HFF-Myc (cell line): ENCODE results near the gene ATP5ME.

Experiments used
- DNase-seq: peaks from one replicate; pipeline ENCODE4 v3.0.0-alpha.2; 2011; ENCODE audit warnings: low read depth; ENCODE audit errors: extremely low read depth
- H3K4me3 ChIP-seq: replicated peaks from 2 replicates; pipeline ENCODE4 v1.5.1; 2011; ENCODE audit warnings: low read depth, mild to moderate bottlenecking, control low read depth, low read length
- TF ChIP-seq, protein P1 (sequence below): IDR thresholded peaks from 2 replicates; pipeline ENCODE4 v1.5.1; 2012; ENCODE audit warnings: mild to moderate bottlenecking, low read depth, low read length, control low read depth; ENCODE audit errors: missing control alignments

ATP5ME gene

DNA sequence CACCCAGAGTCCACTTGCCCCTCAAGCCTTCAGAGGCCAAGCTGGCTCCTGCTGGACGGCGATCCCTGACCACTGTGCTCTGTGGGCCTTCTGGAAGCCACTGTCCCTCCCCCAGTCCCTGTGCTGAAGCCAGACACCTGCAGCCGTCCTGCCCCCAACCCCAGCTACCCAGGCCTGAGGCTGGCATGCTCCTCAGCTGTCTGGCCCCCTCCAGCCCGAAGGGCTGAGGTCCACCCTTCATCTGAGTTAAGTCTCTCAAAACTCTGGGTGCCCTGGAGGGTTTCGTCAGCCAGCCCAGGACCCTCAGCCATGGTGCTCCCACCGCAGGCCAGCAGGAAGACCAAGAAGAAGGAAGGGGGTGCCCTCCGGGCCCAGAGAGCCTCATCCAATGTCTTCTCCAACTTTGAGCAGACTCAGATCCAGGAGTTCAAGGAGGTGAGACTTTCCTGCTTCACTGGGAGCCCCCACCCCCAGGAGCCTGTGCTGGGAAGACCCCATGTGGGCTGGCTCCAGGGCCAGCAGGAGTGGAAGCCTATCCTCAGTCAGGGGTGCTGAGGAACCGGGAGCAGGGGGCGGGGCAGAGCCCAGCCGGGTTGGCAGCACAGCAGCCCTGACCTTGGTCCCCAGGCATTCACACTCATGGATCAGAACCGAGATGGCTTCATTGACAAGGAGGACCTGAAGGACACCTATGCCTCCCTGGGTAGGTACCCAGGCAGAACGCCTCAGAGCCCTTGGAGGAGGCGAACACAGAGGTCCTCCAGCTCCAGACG, 4.4 kb upstream of the ATP5ME start:
- TF ChIP-seq, protein P1, sequence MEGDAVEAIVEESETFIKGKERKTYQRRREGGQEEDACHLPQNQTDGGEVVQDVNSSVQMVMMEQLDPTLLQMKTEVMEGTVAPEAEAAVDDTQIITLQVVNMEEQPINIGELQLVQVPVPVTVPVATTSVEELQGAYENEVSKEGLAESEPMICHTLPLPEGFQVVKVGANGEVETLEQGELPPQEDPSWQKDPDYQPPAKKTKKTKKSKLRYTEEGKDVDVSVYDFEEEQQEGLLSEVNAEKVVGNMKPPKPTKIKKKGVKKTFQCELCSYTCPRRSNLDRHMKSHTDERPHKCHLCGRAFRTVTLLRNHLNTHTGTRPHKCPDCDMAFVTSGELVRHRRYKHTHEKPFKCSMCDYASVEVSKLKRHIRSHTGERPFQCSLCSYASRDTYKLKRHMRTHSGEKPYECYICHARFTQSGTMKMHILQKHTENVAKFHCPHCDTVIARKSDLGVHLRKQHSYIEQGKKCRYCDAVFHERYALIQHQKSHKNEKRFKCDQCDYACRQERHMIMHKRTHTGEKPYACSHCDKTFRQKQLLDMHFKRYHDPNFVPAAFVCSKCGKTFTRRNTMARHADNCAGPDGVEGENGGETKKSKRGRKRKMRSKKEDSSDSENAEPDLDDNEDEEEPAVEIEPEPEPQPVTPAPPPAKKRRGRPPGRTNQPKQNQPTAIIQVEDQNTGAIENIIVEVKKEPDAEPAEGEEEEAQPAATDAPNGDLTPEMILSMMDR: no peak
- H3K4me3 ChIP-seq: no peak overlapping the region
- no peak for DNase-seq

DNA sequence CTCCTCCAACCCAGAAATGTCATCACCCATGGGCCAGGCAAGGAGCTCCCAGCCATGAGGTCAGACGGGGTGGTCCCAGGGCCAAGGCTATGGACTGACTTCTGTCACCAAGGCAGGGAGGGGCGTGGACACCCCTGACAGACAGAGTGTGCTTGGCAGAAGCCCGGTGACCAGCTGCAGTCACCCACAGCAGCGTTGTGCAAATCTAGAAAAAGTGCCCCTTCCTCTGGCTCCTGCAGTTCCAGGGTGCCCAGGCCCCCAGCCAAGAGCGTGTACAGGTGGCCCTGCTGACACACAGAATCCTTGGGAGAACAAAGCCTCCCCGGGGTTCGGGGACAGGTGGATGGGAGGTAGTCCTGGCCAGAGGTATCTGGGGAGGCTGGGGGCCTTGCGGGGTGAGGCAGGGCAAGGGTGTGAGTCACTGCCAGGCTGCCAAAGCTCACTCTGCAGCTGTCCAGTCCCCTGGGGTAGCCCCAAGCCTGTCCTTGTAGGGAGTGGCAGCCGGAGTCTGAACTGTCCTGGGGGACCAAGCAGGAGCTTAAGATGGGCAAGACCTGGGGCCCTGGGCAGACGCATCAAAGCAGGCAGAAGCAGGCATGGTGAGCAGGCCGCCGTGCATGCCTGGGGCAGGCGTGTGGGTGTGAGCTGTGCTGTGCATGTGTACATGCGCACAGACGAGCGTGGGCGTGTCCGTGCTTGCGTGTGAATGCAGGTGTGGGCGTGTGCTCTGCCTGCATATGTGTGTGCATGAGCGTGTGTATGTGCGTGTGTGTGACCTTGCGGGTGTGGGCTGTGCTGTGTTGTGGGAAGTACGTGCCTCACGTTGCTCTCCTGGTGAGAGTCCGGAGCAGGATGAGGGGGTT, 3.6 kb upstream of the ATP5ME start:
- no peak overlapping the region for H3K4me3 ChIP-seq
- DNase-seq: no peak
- TF ChIP-seq, protein P1: no peak

DNA sequence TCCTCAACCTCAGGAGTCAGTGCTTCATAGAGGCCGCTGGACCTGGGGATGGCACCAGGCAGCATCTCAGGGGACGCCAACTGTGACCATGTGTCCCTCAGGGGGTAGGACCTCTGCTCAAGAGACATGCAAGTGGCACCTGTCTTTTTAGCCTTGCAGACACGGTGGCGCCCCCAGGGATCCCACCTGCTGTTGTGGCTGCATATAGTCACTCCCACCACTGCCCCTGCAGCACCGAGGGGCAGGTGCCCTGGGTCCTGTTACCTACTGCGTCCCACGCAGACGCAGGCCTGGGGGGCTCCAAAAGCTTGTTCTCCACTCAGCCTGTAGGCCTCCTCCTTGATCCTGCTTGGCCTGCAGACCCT, 2.8 kb upstream of the ATP5ME start:
- H3K4me3 ChIP-seq: no peak overlapping the region
- DNase-seq: no peak
- TF ChIP-seq, protein P1: no peak

DNA sequence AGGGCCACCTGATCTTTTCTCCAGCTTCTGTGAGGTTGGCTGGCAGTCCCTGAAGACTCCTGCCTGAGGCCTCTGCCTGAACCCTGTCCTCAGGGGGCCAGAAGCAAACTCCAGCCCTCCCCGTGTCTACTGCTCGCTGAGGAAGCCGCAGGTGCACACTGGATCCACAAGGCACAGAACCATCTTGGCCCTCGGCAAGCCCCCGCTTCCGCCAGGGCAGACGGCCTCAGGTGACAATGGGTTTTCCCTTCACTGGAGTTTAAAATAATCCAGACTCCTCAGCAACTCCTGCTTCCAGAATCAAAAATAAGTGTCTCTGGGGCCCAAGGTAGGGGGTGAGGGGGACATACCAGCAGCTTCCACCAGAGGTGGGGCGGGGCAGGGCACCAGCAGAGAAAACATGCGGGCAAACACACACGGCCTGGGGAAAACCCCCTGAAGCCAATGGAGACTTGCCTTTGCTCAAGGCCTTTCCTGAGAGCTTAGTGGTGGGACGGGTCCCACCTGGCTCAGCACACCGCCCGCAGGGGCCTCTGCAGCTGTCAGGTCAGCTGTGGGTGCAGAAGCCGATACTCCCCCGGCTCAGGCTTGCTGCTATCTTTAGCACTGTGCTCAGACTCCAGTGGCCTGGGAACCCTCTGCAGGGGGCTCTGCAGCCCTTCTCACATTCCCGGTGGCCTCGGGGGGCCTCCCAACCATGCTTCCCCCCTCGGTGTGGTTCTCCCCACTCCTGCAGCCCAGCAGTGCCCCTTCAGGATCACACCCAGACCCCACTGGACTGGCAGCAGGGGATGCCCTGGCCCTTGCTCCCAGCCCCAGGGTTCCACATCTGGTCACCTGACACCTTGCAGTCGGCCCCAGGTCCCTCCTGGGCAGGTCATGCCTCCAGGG, 2.1 kb upstream of the ATP5ME start:
- TF ChIP-seq, protein P1: no peak
- no peak overlapping the region for H3K4me3 ChIP-seq
- no peak for DNase-seq

DNA sequence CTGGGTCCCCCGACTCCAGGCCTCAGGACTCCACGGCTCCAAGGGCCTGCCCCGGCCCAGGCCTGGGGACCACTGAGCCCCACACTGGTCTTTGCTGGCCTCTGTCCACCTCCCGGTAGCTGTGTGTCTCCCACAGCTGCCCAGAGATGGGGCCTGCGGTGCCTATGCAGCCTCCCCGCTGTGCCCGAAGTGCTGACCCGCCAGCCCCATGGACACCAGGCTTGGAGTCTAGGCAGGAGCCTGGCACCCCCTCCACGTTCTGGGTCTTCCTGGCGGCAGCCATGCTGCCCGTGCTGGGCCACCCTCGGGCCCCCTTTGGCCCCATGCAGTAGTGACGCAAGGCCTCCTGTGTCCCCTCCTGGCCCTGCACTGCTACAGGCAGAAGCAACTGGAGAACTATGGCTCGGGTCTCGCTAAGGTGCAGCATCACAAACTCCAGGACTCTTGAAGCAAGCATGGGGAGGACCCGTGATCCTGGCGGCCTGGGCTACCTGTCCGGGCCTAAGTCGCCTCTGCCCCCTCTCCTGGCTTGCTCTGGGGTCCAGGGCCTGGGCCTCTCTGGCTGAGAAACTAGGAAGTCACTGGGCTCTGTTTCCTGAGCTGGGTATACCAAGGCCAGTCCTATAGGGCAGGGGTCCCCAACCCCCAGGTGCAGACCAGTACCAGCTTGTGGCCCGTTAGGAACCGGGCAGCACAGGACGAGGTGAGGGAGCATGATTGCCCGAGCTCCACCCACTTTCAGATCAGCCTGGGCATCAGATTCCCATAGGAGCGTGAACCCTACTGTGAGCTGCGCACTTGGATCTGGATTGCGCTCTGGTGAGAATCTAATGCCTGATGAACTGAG, 1.2 kb upstream of the ATP5ME start:
- H3K4me3 ChIP-seq: peak overlapping the region; percentile 89
- TF ChIP-seq, protein P1: no peak
- no peak for DNase-seq
